ENCODE data around the gene SPRED2.

Gene SPRED2

DNA sequence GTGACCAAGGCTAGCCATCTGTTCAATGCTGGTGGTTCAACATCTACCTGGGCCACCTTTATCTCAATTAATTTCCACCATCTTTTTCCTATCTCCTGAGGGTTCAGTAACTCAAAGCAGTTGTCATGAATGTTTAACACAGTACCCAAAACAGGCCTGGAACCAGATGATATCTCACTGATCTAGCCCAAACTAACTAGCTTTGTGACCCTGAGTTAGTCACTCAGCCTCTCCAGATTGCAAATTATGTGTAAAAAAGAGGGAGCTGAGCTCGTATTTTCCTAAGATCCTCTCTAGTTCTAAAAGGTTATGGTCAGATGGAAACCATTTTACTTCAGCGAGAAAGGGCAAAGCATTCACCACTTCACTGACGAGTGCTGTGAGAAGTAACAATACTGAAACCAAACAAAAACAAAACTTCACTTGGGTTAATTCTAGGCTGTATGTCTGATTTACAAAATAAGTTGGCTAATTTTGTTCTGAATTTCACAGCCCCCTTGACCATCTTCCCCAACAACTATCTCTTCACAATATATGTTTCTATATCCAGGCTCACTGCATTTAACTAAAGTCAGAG, 14.8 kb downstream of the SPRED2 start:
- Mint-ChIP-seq H3K36me3 (ENCODE audit: insufficient read depth) (no peaks in the 10 kb centered on the region), H3K4me3 (no peak overlapping the region), H3K27ac (no peak overlapping the region), H3K9me3 (no peaks in the 10 kb centered on the region), H3K4me1 (ENCODE audit: low read depth in 2 of 2) (peaks cover 19 to 23% of the 10 kb centered on the region in 2 donors), H3K27me3 (no peaks in the 10 kb centered on the region)
- ATAC-seq (replicated peaks) (no peak), DNase-seq (no peak)

DNA sequence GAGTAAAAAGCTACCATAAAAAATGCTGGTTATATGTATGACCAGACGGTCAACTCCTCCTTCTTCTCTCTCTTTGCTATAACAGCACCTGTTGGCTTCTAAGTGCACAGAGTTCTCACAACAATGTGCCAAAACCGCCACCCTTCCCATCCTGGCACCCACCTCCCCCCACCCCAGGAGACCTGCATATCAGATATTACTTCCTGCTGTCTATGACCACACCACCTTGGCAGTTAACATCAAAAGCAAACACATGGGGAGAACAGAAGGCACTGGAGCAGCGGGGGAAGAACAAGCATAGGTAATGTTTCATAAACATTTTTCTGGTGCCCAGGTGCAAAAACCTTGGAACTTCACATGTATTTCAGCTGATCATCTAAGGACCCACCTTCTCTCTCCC, 15.5 kb downstream of the SPRED2 start:
- DNase-seq (no peak), ATAC-seq (replicated peaks) (peak; percentile 70)
- no peak overlapping the region for H3K4me3 Mint-ChIP-seq
- peaks cover 19 to 23% of the 10 kb centered on the region in 2 donors for H3K4me1 Mint-ChIP-seq (ENCODE audit: low read depth in 2 of 2)
- H3K27ac Mint-ChIP-seq, result no peak overlapping the region
- no peaks in the 10 kb centered on the region for H3K9me3 Mint-ChIP-seq
- H3K36me3 Mint-ChIP-seq (ENCODE audit: insufficient read depth), result no peaks in the 10 kb centered on the region
- no peaks in the 10 kb centered on the region for H3K27me3 Mint-ChIP-seq

DNA sequence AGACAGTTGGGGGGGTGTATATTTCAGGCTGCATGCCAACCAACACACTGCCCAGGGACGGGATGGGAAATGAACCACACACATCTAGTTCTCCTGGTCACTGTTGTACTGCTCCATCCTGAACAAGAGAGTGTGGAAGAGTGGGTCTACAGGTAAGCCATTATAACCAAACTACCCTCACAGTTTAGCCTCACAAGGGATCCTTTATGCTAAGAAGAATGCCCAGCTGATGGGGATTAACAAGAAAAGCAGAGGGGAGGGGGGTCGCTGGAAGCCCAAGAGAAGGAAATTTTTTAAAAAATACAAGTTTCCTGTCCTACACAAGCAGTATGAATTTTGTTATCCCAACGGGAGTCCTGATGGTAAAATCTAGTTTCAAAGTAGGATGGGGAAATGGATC, 16.1 kb downstream of the SPRED2 start:
- H3K27ac Mint-ChIP-seq, result no peak overlapping the region
- peaks cover 19 to 23% of the 10 kb centered on the region in 2 donors for H3K4me1 Mint-ChIP-seq (ENCODE audit: low read depth in 2 of 2)
- H3K36me3 Mint-ChIP-seq (ENCODE audit: insufficient read depth), result peaks cover 2% of the 10 kb centered on the region
- ATAC-seq (replicated peaks), result no peak
- H3K9me3 Mint-ChIP-seq, result no peaks in the 10 kb centered on the region
- H3K27me3 Mint-ChIP-seq, result no peaks in the 10 kb centered on the region
- no peak overlapping the region for H3K4me3 Mint-ChIP-seq
- no peak for DNase-seq

DNA sequence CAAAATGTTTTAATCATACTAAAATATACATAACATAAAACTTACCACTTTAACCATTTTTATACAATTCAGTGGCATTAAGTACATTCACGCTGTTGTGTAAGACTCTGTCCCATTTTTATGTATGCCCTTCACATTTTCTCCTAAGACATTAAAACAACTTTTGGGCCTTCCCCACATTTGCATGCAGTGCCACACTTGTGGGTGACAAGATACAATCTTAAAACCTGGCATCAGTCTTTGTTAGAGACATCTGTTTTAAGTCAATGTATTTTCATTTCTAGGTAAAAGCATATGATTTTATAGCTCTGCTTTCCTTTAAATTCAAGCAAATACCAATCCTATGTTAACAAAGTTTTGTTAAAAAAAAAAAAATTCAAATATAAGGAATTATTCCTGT, 17.3 kb downstream of the SPRED2 start:
- H3K27ac Mint-ChIP-seq, result no peak overlapping the region
- ATAC-seq (replicated peaks), result no peak

DNA sequence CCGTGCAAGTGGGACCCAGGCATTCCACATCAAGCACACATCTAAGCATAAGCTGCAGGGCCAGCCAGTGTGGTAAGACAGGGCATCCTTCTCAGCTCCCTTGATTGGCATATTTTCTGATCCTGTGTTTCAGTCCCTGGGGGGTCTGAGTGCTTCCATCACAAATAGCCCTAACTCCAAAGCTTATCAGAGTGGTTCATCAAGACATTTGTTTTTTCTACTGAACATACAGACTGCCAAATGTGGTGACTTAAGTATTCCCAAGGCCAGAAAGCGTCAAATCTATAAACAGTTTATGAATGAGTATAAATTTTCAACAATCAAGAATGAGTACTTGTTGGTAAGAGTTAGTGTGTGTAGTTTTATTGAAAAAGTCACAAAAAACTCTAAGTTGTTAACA, 18.8 kb downstream of the SPRED2 start:
- no peak overlapping the region for H3K4me3 Mint-ChIP-seq
- H3K27me3 Mint-ChIP-seq, result no peaks in the 10 kb centered on the region
- H3K9me3 Mint-ChIP-seq, result no peaks in the 10 kb centered on the region
- H3K4me1 Mint-ChIP-seq (ENCODE audit: low read depth in 2 of 2), result peaks cover 13 to 18% of the 10 kb centered on the region in 2 donors
- no peak for DNase-seq
- no peak for ATAC-seq (replicated peaks)
- no peak overlapping the region for H3K27ac Mint-ChIP-seq
- H3K36me3 Mint-ChIP-seq (ENCODE audit: insufficient read depth), result peaks cover 2% of the 10 kb centered on the region

More for the DNA sequence above, 17.3 kb downstream of the SPRED2 start:
- H3K4me1 Mint-ChIP-seq (ENCODE audit: low read depth in 2 of 2), result peaks cover 13 to 18% of the 10 kb centered on the region in 2 donors
- H3K4me3 Mint-ChIP-seq, result no peak overlapping the region
- peaks cover 2% of the 10 kb centered on the region for H3K36me3 Mint-ChIP-seq (ENCODE audit: insufficient read depth)
- no peaks in the 10 kb centered on the region for H3K9me3 Mint-ChIP-seq
- DNase-seq, result no peak
- no peaks in the 10 kb centered on the region for H3K27me3 Mint-ChIP-seq

DNA sequence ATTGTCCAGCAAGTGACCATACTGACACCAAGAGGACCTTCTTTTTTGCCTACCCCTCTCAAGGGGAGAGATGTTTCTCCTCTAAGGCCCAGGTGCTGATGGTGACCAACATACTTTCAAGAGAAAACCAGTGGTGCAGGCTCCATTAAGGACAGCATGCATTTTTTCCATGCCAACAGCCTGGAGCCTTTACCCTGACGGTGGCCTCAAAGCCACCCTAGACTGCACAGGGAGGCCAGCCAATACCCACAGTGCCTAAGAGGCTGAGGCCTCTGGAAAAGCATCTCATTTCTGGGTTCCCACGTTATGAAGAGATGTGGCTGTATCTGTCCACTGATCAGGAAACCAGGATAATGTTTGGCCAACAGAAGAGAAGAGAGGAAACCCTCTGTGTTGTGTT, 19.3 kb downstream of the SPRED2 start:
- ATAC-seq (replicated peaks) (no peak), DNase-seq (no peak)
- no peaks in the 10 kb centered on the region for H3K9me3 Mint-ChIP-seq
- no peaks in the 10 kb centered on the region for H3K27me3 Mint-ChIP-seq
- H3K36me3 Mint-ChIP-seq (ENCODE audit: insufficient read depth), result peaks cover 2% of the 10 kb centered on the region
- no peak overlapping the region for H3K4me3 Mint-ChIP-seq
- H3K4me1 Mint-ChIP-seq (ENCODE audit: low read depth in 2 of 2), result peaks cover 12 to 16% of the 10 kb centered on the region in 2 donors
- H3K27ac Mint-ChIP-seq, result no peak overlapping the region

DNA sequence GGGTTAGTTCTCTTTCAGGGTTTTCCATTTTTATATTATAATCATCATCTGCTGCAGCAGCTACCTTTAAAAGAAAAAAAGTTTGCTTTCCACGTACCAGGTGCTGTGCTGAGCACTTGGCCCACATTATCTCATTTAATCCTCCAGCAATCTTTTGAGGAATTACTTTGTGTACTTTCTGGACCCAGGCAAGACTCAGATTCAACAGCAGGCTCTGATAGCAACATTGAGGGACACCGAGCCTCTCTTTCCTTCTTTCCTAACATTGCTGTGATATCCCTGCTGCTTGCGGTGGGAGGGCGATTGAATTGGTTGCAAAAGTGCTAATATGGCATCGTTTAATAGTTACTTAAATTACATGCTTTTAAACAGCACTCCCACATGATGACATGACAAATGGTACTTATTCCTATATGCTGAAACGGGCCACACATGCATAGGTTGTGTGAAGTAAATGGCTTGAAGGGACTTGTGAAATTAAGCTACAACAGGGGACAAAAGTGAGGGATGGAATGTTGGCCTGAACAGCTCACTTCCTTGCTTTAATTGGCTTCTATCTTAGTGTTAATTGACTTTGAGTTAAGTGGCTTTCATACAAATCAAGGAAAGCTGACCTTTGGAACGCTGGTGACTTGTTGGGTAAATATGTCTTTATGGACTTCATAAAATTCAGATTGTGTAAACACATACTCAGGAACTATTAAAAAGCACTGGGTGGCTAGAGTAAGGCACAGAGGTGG, 21.2 kb downstream of the SPRED2 start:
- no peaks in the 10 kb centered on the region for H3K27me3 Mint-ChIP-seq
- H3K4me1 Mint-ChIP-seq (ENCODE audit: low read depth in 2 of 2), result peaks cover 0 to 7% of the 10 kb centered on the region in 2 donors
- DNase-seq (no peak), ATAC-seq (replicated peaks) (no peak)
- H3K9me3 Mint-ChIP-seq, result no peaks in the 10 kb centered on the region
- H3K36me3 Mint-ChIP-seq (ENCODE audit: insufficient read depth), result peaks cover 2% of the 10 kb centered on the region
- no peak overlapping the region for H3K4me3 Mint-ChIP-seq
- no peak overlapping the region for H3K27ac Mint-ChIP-seq

DNA sequence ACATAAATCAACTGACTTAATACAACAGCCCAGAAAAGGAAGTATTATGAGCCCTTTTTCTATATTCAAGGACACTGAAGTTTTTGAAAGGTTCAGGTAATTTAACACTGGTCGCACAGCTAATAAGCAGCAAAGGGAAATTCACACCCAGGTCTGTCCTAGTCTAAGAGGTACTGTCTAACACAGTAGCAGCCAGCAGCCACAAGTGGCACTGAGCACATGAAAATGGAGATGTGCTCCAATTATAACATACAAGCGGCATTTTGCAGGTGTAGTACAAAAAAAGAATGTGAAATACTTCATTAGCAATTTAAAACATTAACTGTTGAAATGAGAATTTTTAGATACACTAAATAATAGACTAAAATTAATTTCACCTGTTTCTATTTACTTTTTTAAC, 23.4 kb downstream of the SPRED2 start:
- H3K36me3 Mint-ChIP-seq (ENCODE audit: insufficient read depth), result peaks cover 2% of the 10 kb centered on the region
- no peaks in the 10 kb centered on the region for H3K9me3 Mint-ChIP-seq
- ATAC-seq (replicated peaks) (no peak), DNase-seq (no peak)
- H3K27me3 Mint-ChIP-seq, result no peaks in the 10 kb centered on the region
- H3K4me1 Mint-ChIP-seq (ENCODE audit: low read depth in 2 of 2), result peaks cover 0 to 5% of the 10 kb centered on the region in 2 donors
- no peak overlapping the region for H3K4me3 Mint-ChIP-seq
- no peak overlapping the region for H3K27ac Mint-ChIP-seq

DNA sequence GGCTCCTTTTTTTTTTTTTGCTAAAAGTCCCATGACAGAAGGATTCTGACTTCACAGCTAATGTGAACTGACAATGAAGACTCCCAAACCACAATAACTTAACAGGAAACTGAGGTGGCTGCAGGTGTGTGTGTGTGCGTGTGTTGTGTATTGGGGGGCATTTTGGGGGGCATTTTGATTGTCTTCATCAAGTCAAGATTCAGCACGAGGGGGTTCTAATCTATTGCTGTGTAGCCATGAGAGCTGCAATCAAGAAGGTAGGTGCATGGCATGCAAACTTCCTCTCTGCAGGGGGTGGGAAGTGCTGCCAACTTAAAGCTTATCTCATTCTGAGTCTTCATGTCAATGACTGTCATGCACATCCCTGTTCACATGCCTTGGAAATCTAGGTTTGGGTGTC, 25.2 kb downstream of the SPRED2 start:
- peaks cover 2% of the 10 kb centered on the region for H3K36me3 Mint-ChIP-seq (ENCODE audit: insufficient read depth)
- H3K4me1 Mint-ChIP-seq (ENCODE audit: low read depth in 2 of 2), result peaks cover 0 to 5% of the 10 kb centered on the region in 2 donors
- no peak overlapping the region for H3K4me3 Mint-ChIP-seq
- no peaks in the 10 kb centered on the region for H3K27me3 Mint-ChIP-seq
- DNase-seq, result no peak
- peak overlapping the region in 1 of 2 donors; percentile 45 for H3K27ac Mint-ChIP-seq
- no peaks in the 10 kb centered on the region for H3K9me3 Mint-ChIP-seq
- ATAC-seq (replicated peaks), result no peak

DNA sequence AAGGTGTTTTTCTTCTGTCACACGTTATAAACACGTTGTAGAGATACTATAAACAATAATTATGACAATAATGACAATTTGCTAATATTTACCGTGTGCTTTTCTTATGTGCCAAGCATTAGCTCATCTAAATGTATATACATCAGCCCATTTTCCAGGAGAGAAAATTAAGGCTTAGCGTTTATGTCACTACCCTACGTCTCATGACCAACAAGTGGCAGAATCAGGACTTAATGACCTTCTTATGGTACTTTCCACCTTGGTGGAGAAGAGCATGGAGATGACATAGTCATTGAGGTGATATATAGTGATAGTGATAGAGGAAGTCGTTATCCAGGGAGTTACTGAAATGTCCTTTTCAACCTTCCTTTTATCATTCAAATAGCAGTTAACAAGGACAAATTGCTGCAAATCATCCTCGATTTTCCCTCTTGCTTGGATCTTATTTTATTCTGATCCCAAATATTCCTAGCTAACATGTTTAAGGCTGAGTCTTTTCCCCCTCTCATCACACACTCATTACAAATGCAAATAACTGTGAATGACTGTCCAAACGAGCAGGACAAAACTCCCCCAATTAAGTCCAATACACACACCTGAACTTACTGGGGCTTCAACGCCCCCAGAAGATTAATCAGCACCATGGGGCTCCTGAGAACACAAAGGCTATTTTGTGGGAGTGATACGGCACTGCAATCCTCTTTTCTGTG, 27.3 kb downstream of the SPRED2 start:
- H3K27ac Mint-ChIP-seq, result no peak overlapping the region
- H3K4me3 Mint-ChIP-seq, result no peak overlapping the region
- ATAC-seq (replicated peaks), result no peak
- no peaks in the 10 kb centered on the region for H3K9me3 Mint-ChIP-seq
- no peaks in the 10 kb centered on the region for H3K27me3 Mint-ChIP-seq
- DNase-seq, result no peak
- H3K36me3 Mint-ChIP-seq (ENCODE audit: insufficient read depth), result no peaks in the 10 kb centered on the region
- peaks cover 0 to 5% of the 10 kb centered on the region in 2 donors for H3K4me1 Mint-ChIP-seq (ENCODE audit: low read depth in 2 of 2)

DNA sequence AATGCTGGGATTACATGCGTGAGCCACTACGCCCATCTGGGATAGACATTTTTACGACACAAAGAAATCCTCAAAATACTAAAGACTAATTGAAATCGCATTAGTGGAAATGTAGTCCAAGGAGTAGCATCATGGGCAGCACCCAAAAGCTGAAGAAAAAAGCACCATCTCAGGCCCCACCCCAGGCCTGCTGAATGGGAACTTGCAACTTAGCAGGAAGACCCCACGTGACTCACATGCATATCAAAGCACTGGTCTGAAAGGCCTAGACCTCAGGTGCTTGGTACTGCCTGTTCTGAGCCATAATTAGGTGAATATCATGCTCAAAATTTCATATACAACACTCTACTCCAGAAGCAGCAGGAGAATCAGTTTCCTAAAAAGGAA, 28.9 kb downstream of the SPRED2 start:
- peaks cover 0 to 5% of the 10 kb centered on the region in 2 donors for H3K4me1 Mint-ChIP-seq (ENCODE audit: low read depth in 2 of 2)
- ATAC-seq (replicated peaks), result no peak
- no peaks in the 10 kb centered on the region for H3K27me3 Mint-ChIP-seq
- DNase-seq, result no peak
- H3K4me3 Mint-ChIP-seq, result no peak overlapping the region
- H3K9me3 Mint-ChIP-seq, result no peaks in the 10 kb centered on the region
- no peaks in the 10 kb centered on the region for H3K36me3 Mint-ChIP-seq (ENCODE audit: insufficient read depth)
- no peak overlapping the region for H3K27ac Mint-ChIP-seq

DNA sequence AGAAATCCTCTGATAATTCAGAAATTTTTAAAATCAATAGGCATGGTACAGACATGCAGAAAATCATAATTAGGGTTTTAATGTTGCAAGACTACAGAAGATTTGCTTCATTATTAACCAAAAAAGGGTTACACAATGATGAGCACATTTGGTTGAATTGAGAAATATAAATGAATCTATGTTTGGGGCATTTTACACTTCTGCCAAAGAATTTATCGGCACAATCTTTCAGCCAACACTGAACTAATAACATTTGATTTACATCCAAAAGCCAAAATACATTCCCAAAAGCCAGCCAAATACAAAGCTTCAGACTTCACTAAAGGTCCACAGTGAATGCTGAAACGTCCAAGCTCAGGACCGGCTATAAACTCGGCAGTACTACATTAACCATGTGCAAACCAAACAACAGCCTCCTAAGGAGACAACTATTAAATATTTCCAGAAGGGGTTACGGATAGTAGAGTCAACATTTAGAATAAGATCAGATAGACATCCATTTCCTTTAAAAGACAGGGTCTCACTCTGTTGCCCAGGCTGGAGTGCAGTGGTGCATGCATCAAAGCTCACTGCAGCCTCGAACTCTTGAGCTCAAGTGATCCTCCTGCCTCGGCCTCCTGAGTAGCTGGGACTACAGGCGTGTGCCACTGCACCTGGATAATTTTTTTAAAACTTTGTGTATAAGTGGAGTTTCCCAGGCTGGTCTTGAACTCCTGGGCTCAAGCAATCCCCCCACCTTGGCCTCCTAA, 29.4 kb downstream of the SPRED2 start:
- DNase-seq (no peak), ATAC-seq (replicated peaks) (no peak)
- H3K27ac Mint-ChIP-seq, result no peak overlapping the region
- H3K36me3 Mint-ChIP-seq (ENCODE audit: insufficient read depth), result no peaks in the 10 kb centered on the region
- peaks cover under 1 to 4% of the 10 kb centered on the region in 2 donors for H3K4me1 Mint-ChIP-seq (ENCODE audit: low read depth in 2 of 2)
- no peaks in the 10 kb centered on the region for H3K27me3 Mint-ChIP-seq
- no peaks in the 10 kb centered on the region for H3K9me3 Mint-ChIP-seq
- H3K4me3 Mint-ChIP-seq, result no peak overlapping the region

DNA sequence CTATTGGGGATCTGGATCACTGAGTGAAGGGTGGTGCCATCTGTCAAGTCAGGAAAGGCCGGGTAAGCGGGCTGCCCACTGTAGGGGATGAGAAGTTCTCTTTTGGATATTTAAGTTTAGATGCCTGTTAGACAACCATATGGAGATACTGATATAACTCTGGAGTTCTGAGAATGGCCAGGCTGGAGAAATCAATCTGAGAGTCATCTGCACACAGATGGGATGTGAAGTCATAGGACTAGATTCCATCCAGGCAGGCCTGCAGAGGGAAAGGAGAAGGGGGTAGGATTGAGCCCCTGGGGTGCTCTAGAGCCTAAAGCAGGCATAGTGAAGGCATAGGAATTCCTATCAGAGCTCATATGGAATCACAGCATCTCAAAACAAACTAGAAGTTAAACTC, 30.1 kb downstream of the SPRED2 start:
- no peaks in the 10 kb centered on the region for H3K36me3 Mint-ChIP-seq (ENCODE audit: insufficient read depth)
- peaks cover 0 to 6% of the 10 kb centered on the region in 2 donors for H3K4me1 Mint-ChIP-seq (ENCODE audit: low read depth in 2 of 2)
- H3K27ac Mint-ChIP-seq, result no peak overlapping the region
- H3K4me3 Mint-ChIP-seq, result no peak overlapping the region
- DNase-seq, result no peak
- no peak for ATAC-seq (replicated peaks)
- no peaks in the 10 kb centered on the region for H3K27me3 Mint-ChIP-seq
- no peaks in the 10 kb centered on the region for H3K9me3 Mint-ChIP-seq
